ENCODE measurements around the gene TRIP10.

DNA sequence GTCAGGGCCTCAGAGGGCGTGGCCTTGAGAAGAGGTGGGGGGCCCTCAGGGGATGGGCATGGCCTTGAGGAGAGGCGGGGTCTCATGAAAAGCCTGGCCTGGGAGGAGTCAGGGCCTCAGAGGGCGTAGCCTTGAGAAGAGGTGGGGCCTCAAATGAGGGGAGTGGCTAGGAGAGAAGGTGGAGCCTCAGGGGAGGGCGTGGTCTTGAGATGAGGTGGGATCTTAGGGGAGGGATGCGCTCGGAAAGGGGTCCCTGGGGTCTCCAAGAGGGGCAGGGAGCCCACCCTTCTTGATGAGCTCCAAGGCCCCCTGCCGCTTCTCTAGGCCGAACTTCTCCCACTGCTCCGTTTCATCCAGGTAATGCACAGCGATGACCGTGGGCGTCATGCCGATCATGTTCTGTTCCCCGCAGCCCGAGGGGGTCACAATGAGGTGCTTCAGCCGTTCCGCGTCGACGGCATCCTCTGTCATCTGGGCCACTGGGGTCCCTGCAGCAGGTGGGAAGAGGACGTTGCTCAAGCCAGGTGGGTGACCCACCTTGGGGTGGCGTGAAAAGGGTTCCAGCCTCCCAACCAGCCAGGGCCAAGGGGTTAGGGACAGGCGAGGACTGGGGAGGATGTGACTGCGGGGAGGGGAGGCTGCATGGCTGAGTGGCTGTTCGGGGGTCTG lies 45.2 kb upstream of the TRIP10 start:
- TF ChIP-seq ZNF274 (IDR thresholded peaks at IDR 0.05; ENCODE audit: low read depth, low read length) (no peak), YY1 (IDR thresholded peaks at IDR 0.05; ENCODE audit: insufficient read depth, insufficient read length) (no peak)
